SU-DHL-6 (cell line): ENCODE results near the gene MUTYH.

Source experiments
- H2AFZ ChIP-seq: fragments of 200-600 bp; sonication (generic); 2 replicates; pipeline ENCODE4 v1.6.1; 2014; ENCODE audit warnings: low read depth, mild to moderate bottlenecking, moderate library complexity, mixed read lengths, antibody characterized with exemption, low read length; ENCODE audit not compliant: severe bottlenecking
- H3F3A ChIP-seq: fragments of 200-600 bp; shearing (Covaris generic); 2 replicates; pipeline ENCODE4 v1.6.0; 2016; ENCODE audit warnings: antibody characterized with exemption, mild to moderate bottlenecking; ENCODE audit not compliant: insufficient read depth
- H3K27ac ChIP-seq: fragments of 200-600 bp; sonication (generic); 2 replicates; pipeline ENCODE4 v1.5.1; 2016; ENCODE audit warnings: low read depth, mild to moderate bottlenecking, low read length, moderate library complexity, mixed read lengths
- H3K27me3 ChIP-seq: fragments of 200-600 bp; sonication (generic), shearing (Covaris generic); 2 replicates; pipeline ENCODE4 v1.6.0; 2014; ENCODE audit warnings: mild to moderate bottlenecking, low read length
- H3K36me3 ChIP-seq: fragments of 200-600 bp; sonication (generic); 2 replicates; pipeline ENCODE4 v1.6.1; 2014; ENCODE audit warnings: mild to moderate bottlenecking, low read length, mixed read lengths
- H3K4me2 ChIP-seq: fragments of 300-600, 200-600 bp; shearing (Covaris generic), sonication (generic); 2 replicates; pipeline ENCODE4 v1.6.0; 2014; ENCODE audit warnings: low read length, low read depth, mild to moderate bottlenecking; ENCODE audit not compliant: poor library complexity, severe bottlenecking
- H3K4me3 ChIP-seq: fragments of 200-600 bp; sonication (generic); 2 replicates; pipeline ENCODE4 v1.5.1; 2014; ENCODE audit warnings: antibody characterized with exemption, low read length, mild to moderate bottlenecking, mixed read lengths; ENCODE audit not compliant: insufficient read depth, poor library complexity, severe bottlenecking
- H3K79me2 ChIP-seq: fragments of 200-600 bp; sonication (generic); 2 replicates; pipeline ENCODE4 v1.6.1; 2014; ENCODE audit warnings: mild to moderate bottlenecking, low read length, moderate library complexity; ENCODE audit not compliant: insufficient read depth
- H3K9ac ChIP-seq: fragments of 200-600 bp; sonication (generic); 2 replicates; pipeline ENCODE4 v1.7.0; 2014; ENCODE audit warnings: mild to moderate bottlenecking, low read length
- H3K9me2 ChIP-seq: fragments of 200-600 bp; sonication (generic); replicated peaks from 2 replicates; pipeline ENCODE4 v1.6.1; 2014; ENCODE audit warnings: low read length; ENCODE audit not compliant: insufficient read depth
- H3K9me3 ChIP-seq: fragments of 200-600 bp; sonication (generic); 2 replicates; pipeline ENCODE4 v1.6.1; 2014; ENCODE audit warnings: low read length, mixed read lengths; ENCODE audit not compliant: insufficient read depth
- H4K20me1 ChIP-seq: fragments of 200-600 bp; sonication (generic); 2 replicates; pipeline ENCODE4 v1.6.1; 2014; ENCODE audit warnings: low read depth, mild to moderate bottlenecking, antibody characterized with exemption, low read length, moderate library complexity, mixed read lengths
- EZH2phosphoT487 ChIP-seq: fragments of 200-600 bp; sonication (generic), shearing (Covaris generic); conservative IDR thresholded peaks from 2 replicates; pipeline ENCODE4 v1.6.1; 2018; ENCODE audit warnings: mild to moderate bottlenecking, antibody characterized with exemption, low read length, moderate library complexity, mixed read lengths
- TF ChIP-seq, protein P1 (sequence below): fragments of 200-600 bp; sonication (generic); IDR thresholded peaks from one replicate; pipeline ENCODE4 v1.5.1; 2017; ENCODE audit warnings: antibody characterized with exemption, mild to moderate bottlenecking, low read length, moderate library complexity; ENCODE audit not compliant: insufficient read depth, poor library complexity, severe bottlenecking

Gene MUTYH

DNA sequence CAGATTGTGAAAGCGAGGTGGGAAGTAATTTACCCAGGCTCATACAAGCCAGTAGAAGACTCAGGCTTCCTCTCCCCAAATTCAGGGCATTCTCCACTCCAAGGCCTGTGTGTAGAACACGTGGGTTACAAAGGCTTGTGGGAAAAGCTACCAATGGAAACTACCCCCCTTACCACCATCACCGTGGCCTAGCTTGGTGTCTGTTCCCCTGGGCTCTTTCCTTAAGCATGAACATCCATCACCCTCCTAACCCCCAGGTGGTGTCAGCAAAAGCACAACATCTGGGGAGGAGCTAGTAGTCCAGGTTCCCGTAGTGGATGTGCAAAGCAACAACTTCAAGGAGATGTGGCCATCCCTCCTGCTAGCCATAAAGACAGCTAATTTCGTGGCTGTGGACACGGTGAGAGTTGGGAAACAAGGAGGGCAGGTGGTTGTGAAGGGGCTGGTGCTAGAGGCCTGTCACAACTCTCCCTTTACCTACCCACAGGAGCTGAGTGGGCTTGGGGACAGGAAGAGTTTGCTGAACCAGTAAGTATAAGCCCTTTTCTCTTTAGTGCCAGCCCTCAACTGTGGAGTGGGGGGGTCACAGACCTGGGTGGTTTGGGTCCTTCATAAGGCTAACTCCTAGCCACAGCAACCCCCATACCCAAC is 701 bp upstream of the MUTYH start:
- H2AFZ ChIP-seq: no peak overlapping the region
- H4K20me1 ChIP-seq: no peaks in the 10 kb centered on the region
- H3K9ac ChIP-seq: peak overlapping the region; percentile 99
- peaks cover 27% of the 10 kb centered on the region for H3K79me2 ChIP-seq
- peak overlapping the region; percentile 64 for H3K27ac ChIP-seq
- no peaks in the 10 kb centered on the region for H3K9me3 ChIP-seq
- no peak for TF ChIP-seq EZH2phosphoT487
- TF ChIP-seq, protein P1, sequence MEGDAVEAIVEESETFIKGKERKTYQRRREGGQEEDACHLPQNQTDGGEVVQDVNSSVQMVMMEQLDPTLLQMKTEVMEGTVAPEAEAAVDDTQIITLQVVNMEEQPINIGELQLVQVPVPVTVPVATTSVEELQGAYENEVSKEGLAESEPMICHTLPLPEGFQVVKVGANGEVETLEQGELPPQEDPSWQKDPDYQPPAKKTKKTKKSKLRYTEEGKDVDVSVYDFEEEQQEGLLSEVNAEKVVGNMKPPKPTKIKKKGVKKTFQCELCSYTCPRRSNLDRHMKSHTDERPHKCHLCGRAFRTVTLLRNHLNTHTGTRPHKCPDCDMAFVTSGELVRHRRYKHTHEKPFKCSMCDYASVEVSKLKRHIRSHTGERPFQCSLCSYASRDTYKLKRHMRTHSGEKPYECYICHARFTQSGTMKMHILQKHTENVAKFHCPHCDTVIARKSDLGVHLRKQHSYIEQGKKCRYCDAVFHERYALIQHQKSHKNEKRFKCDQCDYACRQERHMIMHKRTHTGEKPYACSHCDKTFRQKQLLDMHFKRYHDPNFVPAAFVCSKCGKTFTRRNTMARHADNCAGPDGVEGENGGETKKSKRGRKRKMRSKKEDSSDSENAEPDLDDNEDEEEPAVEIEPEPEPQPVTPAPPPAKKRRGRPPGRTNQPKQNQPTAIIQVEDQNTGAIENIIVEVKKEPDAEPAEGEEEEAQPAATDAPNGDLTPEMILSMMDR: no peak
- no peaks in the 10 kb centered on the region for H3K9me2 ChIP-seq
- H3F3A ChIP-seq: peaks cover 15% of the 10 kb centered on the region
- H3K4me3 ChIP-seq: peak overlapping the region; percentile 65
- H3K4me2 ChIP-seq: peak overlapping the region; percentile 76
- H3K36me3 ChIP-seq: peaks cover 8% of the 10 kb centered on the region; the same call in 1 of the 2 replicates
- no peaks in the 10 kb centered on the region for H3K27me3 ChIP-seq

GRCh38 chr1:45337630-45338325 is 2.5 kb downstream of the MUTYH start:
- Histone ChIP-seq H3K79me2 (peaks cover 27% of the 10 kb centered on the region), H4K20me1 (no peaks in the 10 kb centered on the region), H3K27me3 (no peaks in the 10 kb centered on the region), H3K36me3 (0 out of 2 replicates have a peak, but pooled peaks cover 3% of the 10 kb centered on the region), H3K9me2 (no peaks in the 10 kb centered on the region), H3K4me3 (no peak overlapping the region), H3K9ac (no peak overlapping the region), H3K9me3 (no peaks in the 10 kb centered on the region), H3F3A (peaks cover 12% of the 10 kb centered on the region), H3K27ac (no peak overlapping the region), H3K4me2 (no peak overlapping the region), H2AFZ (no peak overlapping the region)
- TF ChIP-seq, protein P1: no peak
- TF ChIP-seq EZH2phosphoT487: no peak

- no peak overlapping the region for H3K9ac ChIP-seq
- peaks cover 12% of the 10 kb centered on the region for H3F3A ChIP-seq
- H3K27me3 ChIP-seq: no peaks in the 10 kb centered on the region
- no peaks in the 10 kb centered on the region for H3K9me2 ChIP-seq
- no peak overlapping the region for H3K4me2 ChIP-seq
- no peaks in the 10 kb centered on the region for H4K20me1 ChIP-seq
- TF ChIP-seq, protein P1: no peak
- TF ChIP-seq EZH2phosphoT487: no peak
- H3K9me3 ChIP-seq: no peaks in the 10 kb centered on the region
- H3K79me2 ChIP-seq: peaks cover 15% of the 10 kb centered on the region
- H2AFZ ChIP-seq: no peak overlapping the region
- H3K4me3 ChIP-seq: no peak overlapping the region
- no peaks in the 10 kb centered on the region for H3K36me3 ChIP-seq
- no peak overlapping the region for H3K27ac ChIP-seq
Observed at GRCh38 chr1:45335855-45336324, 4.3 kb downstream of the MUTYH start.
